ENCODE measurements around the gene ZBTB20. TPM values are rescaled to one million over a fixed set of nuclear protein-coding genes. Genes with fewer than 3 reads are reported as not detected.

ZBTB20 gene
- total and polyA plus RNA-seq, 9 donors, result 4.3 to 160 (median 107) TPM

DNA sequence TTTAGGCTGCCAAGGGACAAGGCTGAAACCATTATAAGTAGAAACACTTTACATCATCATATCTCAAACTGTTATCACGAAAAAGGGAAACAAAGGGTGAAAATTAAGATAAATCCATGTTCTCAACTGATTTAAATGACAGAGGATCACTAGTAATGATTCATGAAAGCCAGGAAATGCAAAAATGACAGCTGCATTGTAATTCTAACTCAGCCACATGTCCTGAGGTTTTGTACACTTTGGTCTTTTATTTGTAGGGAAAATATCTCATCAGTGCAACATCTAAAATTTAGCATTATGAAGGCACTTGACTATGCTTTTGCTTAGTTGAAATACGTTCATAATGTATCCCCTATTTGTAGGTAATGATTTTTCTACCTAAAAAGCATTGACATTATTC is 473.6 kb downstream of the ZBTB20 start:
- H3K27me3 ChIP-seq, result no peaks in the 10 kb centered on the region
- H3K36me3 ChIP-seq, result no peaks in the 10 kb centered on the region
- H3K27ac ChIP-seq, result no peak overlapping the region
- H3K4me3 ChIP-seq, result no peak overlapping the region
- WGBS, 3 donors, result 82 to 89% (median 86%) methylated on average over 2 of the region's 2 CpGs
- TF ChIP-seq POLR2A (IDR thresholded peaks at IDR 0.05) (no peak), EP300 (IDR thresholded peaks at IDR 0.05) (no peak)
- TF ChIP-seq, protein P1, sequence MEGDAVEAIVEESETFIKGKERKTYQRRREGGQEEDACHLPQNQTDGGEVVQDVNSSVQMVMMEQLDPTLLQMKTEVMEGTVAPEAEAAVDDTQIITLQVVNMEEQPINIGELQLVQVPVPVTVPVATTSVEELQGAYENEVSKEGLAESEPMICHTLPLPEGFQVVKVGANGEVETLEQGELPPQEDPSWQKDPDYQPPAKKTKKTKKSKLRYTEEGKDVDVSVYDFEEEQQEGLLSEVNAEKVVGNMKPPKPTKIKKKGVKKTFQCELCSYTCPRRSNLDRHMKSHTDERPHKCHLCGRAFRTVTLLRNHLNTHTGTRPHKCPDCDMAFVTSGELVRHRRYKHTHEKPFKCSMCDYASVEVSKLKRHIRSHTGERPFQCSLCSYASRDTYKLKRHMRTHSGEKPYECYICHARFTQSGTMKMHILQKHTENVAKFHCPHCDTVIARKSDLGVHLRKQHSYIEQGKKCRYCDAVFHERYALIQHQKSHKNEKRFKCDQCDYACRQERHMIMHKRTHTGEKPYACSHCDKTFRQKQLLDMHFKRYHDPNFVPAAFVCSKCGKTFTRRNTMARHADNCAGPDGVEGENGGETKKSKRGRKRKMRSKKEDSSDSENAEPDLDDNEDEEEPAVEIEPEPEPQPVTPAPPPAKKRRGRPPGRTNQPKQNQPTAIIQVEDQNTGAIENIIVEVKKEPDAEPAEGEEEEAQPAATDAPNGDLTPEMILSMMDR (IDR thresholded peaks at IDR 0.05), result no peak
- H3K9me3 ChIP-seq, result no peaks in the 10 kb centered on the region
- intact Hi-C loops (cut with DNase I), result loop anchor here in 1 of 4 donors (2.0 kb wide), 1 partner anchor 33 kb away; no protein-coding TSS in a partner anchor
- no peaks in the 10 kb centered on the region for H3K4me1 ChIP-seq (ENCODE audit: insufficient read depth)
- no peak for DNase-seq

DNA sequence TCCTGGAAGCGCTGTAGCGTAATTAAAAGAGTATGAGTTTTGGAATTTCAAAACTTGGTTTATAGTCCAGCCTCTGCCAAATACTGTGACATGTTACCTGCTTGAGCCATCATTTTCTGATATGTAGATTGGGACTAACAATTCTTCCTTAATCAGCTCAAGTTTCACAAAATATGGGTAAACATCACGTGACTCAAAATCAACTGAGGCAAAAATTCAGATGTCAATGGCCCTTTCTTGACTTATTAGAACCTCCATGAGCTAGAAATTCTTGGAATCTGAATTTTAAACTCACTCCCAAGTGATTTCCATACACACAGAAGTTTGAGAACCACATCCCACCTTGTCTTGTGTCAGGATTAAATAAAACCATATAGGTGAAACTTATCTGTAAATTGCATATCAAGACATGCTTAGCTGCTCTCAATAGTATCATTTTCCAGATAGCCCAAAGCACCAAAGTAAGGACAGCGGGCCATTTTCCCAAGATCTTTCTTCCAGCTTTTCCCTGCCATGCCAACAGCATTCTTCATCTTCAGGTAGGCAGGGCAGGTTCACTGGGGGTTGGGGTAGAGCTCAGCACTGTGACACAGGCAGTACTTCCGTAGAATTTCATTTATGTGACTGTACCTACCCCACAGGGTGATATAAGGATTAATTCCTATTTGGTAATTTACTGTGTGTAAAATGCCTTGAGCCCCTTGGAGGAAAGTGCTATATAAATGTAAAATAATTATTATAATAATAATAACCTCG is 474.2 kb downstream of the ZBTB20 start:
- intact Hi-C loops (cut with DNase I), result loop anchor here in 1 of 4 donors (2.0 kb wide), 1 partner anchor 34 kb away; no protein-coding TSS in a partner anchor
- Histone ChIP-seq H3K4me3 (no peak overlapping the region), H3K36me3 (no peaks in the 10 kb centered on the region), H3K4me1 (ENCODE audit: insufficient read depth) (peaks cover 1% of the 10 kb centered on the region), H3K27ac (no peak overlapping the region), H3K9me3 (no peaks in the 10 kb centered on the region), H3K27me3 (no peaks in the 10 kb centered on the region)
- TF ChIP-seq, protein P1 (IDR thresholded peaks at IDR 0.05), result no peak
- TF ChIP-seq EP300 (IDR thresholded peaks at IDR 0.05) (no peak), POLR2A (IDR thresholded peaks at IDR 0.05) (no peak)
- WGBS, 3 donors, result 91 to 94% (median 91%) methylated on average over 6 of the region's 6 CpGs
- DNase-seq, result no peak

DNA sequence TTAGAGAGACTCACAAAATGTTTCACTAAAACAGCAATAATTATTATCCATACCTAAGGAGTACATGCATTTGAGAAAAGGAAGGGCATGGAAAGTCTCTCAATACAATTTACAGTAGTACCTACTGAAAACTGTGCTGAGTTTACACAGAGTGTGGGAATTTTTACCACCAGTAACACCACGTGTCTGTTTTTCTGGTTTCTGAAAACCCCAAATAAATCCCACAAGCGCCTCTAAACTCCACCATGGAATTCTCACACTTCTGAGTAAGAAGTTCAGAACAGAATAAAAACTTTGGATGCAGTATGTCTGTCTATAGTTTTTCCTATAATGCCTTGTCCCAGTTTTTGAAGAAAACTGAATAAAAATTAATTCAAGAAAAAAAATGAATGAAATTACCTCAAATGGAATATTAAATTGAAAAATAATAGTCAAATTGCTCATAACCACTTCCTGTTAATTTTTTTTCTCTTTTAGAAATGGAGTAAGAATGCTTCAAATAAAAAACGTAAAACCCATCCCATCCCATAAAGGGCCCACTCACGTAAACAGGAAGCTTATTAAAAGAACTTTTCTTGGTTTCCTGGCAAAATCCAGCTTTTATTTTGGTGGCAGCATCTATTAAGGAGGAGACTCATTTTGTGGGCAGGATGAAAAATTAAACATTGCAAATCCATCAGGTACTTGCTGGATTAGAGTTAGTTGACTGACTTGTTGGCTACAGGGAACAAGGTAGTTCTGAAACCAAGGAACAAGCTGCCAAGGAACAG is 475.2 kb downstream of the ZBTB20 start:
- DNase-seq, result no peak
- Histone ChIP-seq H3K9me3 (no peaks in the 10 kb centered on the region), H3K4me1 (ENCODE audit: insufficient read depth) (peaks cover 1% of the 10 kb centered on the region), H3K27me3 (no peaks in the 10 kb centered on the region), H3K27ac (no peak overlapping the region), H3K4me3 (no peak overlapping the region), H3K36me3 (no peaks in the 10 kb centered on the region)
- intact Hi-C loops (cut with DNase I), result loop anchor here in 1 of 4 donors (2.0 kb wide), 1 partner anchor 35 kb away; no protein-coding TSS in a partner anchor
- 83 to 93% (median 92%) methylated on average over 4 of the region's 4 CpGs for WGBS, 3 donors
- TF ChIP-seq, protein P1 (IDR thresholded peaks at IDR 0.05), result no peak
- TF ChIP-seq EP300 (IDR thresholded peaks at IDR 0.05) (no peak), POLR2A (IDR thresholded peaks at IDR 0.05) (no peak)

DNA sequence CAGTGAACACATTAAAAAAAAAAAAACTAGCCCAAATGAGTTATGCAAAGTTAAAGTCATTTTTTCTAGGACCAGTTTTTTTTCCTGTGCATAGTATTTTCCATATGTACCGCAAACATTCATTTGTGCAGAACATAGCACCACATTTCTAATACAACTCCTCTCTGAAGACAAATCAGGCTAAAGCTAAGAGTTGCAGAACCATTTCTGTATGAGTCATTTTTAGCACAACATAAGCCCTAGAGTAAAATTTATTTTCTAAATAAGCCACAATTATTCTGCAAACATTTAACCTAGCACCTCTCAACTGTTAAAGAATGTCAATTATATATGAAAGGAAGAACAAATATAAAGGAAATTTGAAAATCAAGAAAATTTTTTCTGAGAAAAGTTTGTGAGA is 477.5 kb downstream of the ZBTB20 start:
- no peak for DNase-seq
- intact Hi-C loops (cut with DNase I), result no loop called here
- TF ChIP-seq, protein P1 (IDR thresholded peaks at IDR 0.05), result no peak
- TF ChIP-seq POLR2A (IDR thresholded peaks at IDR 0.05) (no peak), EP300 (IDR thresholded peaks at IDR 0.05) (no peak)
- Histone ChIP-seq H3K27ac (no peak overlapping the region), H3K4me1 (ENCODE audit: insufficient read depth) (peaks cover 1% of the 10 kb centered on the region), H3K27me3 (no peaks in the 10 kb centered on the region), H3K9me3 (no peaks in the 10 kb centered on the region), H3K4me3 (no peak overlapping the region), H3K36me3 (no peaks in the 10 kb centered on the region)
- WGBS, 3 donors, result 75 to 90% (median 77%) methylated on average over 1 of the region's 1 CpG
